ENCODE measurements around the gene NPAS3.

Gene NPAS3

GRCh38 chr14:33792720-33793368 lies 854.2 kb downstream of the NPAS3 start:
- DNase-seq (ENCODE audit: low read depth in 2 of 2): peak in 1 of 2 donors; percentile 52

DNA sequence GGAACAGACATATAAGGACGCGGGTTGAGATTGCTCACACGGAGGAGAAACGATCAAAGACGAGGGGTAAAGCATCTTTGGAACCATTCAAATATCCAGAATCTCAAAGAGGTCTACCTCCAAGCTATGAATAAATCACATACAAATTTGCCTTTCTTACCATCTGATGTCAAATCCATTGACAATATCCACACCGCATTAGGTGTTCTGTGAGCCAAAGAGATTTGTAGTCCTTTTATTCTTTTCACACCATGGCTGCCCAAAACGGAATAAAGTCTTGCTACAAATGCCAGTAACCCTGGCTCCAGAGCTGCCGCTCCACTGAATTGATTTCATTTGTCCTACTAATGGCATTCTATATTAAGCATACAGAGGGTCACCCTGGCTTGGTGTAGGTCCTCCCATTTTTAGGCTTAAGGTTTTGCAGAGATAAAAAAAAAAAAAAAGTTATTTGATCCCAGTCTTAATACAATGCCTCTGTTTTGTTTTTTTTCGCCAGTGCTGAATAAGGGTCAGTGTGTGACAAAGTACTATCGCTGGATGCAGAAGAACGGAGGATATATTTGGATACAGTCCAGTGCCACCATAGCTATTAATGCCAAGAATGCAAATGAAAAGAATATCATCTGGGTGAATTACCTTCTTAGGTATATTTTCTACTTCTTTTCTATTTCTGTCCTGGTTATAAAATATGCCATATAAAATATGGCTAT lies 854.9 kb downstream of the NPAS3 start:
- DNase-seq (ENCODE audit: low read depth in 2 of 2): no peak

GRCh38 chr14:33794791-33795305 lies 856.2 kb downstream of the NPAS3 start:
- DNase-seq (ENCODE audit: low read depth in 2 of 2): no peak

GRCh38 chr14:33796356-33796755 lies 857.7 kb downstream of the NPAS3 start:
- DNase-seq (ENCODE audit: low read depth in 2 of 2): no peak

DNA sequence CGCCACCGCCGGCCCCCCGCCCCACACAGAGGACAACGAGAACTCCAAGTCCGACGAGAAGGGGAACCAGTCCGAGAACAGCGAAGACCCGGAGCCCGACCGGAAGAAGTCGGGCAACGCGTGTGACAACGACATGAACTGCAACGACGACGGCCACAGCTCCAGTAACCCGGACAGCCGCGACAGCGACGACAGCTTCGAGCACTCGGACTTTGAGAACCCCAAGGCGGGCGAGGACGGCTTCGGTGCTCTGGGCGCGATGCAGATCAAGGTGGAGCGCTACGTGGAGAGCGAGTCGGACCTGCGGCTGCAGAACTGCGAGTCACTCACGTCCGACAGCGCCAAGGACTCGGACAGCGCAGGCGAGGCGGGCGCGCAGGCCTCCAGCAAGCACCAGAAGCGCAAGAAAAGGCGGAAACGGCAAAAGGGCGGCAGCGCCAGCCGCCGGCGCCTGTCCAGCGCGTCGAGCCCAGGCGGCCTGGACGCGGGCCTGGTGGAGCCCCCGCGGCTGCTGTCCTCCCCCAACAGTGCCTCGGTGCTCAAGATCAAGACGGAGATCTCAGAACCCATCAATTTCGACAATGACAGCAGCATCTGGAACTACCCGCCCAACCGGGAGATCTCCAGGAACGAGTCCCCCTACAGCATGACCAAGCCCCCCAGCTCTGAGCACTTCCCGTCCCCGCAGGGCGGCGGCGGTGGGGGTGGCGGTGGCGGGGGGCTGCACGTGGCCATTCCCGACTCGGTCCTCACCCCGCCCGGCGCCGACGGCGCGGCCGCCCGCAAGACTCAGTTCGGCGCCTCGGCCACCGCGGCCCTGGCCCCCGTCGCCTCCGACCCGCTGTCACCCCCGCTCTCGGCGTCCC lies 861.3 kb downstream of the NPAS3 start:
- DNase-seq (ENCODE audit: low read depth in 2 of 2): no peak

DNA sequence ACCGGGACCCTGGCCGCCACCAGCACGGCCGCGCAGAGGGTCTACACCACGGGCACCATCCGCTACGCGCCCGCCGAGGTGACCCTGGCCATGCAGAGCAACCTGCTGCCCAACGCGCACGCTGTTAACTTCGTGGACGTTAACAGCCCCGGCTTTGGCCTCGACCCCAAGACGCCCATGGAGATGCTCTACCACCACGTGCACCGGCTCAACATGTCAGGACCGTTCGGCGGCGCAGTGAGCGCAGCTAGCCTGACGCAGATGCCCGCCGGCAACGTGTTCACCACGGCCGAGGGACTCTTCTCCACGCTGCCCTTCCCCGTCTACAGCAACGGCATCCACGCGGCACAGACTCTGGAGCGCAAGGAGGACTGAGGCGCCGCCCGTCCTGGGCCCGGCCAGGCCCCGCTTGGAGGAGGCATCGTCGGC lies 862.1 kb downstream of the NPAS3 start:
- DNase-seq (ENCODE audit: low read depth in 2 of 2): no peak

DNA sequence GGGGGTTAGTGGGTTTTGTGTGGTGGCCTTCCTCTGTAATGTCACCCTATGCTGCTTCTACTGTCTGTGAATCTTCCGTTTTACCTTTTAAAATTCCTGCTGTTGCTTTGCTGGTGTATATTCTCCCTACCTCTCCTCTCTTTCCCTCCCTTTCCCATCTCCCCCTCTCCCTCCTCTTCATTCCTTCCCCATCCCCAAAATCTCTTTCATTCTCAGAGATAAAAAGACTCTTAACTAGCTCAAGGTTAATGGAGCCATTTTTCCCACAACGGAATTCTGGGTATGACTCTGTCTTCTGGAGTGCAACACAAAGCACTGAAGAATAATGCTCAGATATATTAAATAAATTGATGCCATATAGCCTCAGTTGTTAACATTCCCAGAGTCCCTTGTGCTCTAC lies 864.1 kb downstream of the NPAS3 start:
- no peak for DNase-seq (ENCODE audit: low read depth in 2 of 2)

DNA sequence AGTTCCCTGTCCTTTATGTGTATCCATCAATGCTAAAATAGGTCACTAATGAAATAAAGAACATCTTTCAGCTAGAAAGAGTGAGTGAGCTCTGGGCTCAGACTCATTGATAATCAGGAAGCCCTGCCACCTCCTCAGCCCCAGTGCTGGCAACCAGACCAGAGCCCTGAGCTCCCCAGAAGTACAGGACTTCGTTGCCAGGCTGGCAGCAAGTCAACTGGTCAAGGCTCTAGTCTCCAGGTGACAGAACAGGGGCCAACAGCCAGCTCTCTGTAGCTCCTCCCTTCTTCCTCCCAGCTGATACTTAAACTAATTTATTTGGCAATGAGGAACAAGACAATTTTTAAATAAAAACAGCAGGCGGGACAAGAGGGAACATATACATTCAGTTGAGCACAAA lies 866.9 kb downstream of the NPAS3 start:
- no peak for DNase-seq (ENCODE audit: low read depth in 2 of 2)

DNA sequence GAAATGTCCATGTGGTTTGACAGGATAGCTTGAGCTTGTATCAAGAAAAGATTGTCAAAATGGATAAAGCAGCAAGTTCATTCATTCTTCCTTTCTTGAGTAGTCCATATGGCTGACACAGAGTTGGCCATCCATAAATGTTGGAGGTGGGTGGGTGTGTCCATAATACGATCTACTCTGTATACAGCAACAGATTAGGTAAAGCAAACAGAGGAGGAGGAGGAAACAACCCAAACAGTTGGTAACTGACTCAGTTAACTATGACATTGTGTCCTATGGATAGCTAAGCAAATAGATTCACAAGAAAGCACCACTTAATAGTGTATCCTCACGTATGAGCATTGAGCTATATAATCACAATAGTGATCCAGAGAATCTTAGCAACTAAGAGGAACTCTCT lies 868.2 kb downstream of the NPAS3 start:
- no peak for DNase-seq (ENCODE audit: low read depth in 2 of 2)

GRCh38 chr14:33808187-33808586 lies 869.5 kb downstream of the NPAS3 start:
- no peak for DNase-seq (ENCODE audit: low read depth in 2 of 2)

- no peak for DNase-seq (ENCODE audit: low read depth in 2 of 2)
These were observed 870.8 kb downstream of the NPAS3 start for GRCh38 chr14:33809396-33809981.

GRCh38 chr14:33810308-33810707 lies 871.6 kb downstream of the NPAS3 start:
- DNase-seq (ENCODE audit: low read depth in 2 of 2): no peak

GRCh38 chr14:33811721-33812120 lies 873.0 kb downstream of the NPAS3 start:
- no peak for DNase-seq (ENCODE audit: low read depth in 2 of 2)

GRCh38 chr14:33812181-33812580 lies 873.5 kb downstream of the NPAS3 start:
- no peak for DNase-seq (ENCODE audit: low read depth in 2 of 2)

GRCh38 chr14:33812601-33813000 lies 873.9 kb downstream of the NPAS3 start:
- no peak for DNase-seq (ENCODE audit: low read depth in 2 of 2)

DNA sequence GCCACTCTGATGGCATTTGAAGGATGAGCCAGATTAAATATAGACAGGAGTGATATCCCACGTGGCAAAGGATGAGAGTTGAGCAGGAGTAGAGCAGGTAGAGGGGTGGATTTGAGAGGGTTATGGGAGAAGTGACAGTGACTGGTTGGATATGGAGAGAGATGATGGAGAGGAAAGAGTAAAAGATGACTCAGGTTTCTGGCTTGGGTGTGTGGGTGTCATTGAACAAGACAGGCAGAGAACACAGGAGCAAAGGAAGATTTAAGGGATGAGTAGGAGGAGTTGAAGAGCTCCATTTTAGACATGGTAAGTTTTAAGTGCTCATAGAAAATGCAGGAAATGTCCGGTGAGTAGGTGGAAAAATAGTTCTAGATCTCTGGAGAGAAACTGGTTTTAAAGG lies 875.3 kb downstream of the NPAS3 start:
- no peak for DNase-seq (ENCODE audit: low read depth in 2 of 2)

- no peak for DNase-seq (ENCODE audit: low read depth in 2 of 2)
These were observed 895.2 kb downstream of the NPAS3 start for GRCh38 chr14:33833706-33834465.

DNA sequence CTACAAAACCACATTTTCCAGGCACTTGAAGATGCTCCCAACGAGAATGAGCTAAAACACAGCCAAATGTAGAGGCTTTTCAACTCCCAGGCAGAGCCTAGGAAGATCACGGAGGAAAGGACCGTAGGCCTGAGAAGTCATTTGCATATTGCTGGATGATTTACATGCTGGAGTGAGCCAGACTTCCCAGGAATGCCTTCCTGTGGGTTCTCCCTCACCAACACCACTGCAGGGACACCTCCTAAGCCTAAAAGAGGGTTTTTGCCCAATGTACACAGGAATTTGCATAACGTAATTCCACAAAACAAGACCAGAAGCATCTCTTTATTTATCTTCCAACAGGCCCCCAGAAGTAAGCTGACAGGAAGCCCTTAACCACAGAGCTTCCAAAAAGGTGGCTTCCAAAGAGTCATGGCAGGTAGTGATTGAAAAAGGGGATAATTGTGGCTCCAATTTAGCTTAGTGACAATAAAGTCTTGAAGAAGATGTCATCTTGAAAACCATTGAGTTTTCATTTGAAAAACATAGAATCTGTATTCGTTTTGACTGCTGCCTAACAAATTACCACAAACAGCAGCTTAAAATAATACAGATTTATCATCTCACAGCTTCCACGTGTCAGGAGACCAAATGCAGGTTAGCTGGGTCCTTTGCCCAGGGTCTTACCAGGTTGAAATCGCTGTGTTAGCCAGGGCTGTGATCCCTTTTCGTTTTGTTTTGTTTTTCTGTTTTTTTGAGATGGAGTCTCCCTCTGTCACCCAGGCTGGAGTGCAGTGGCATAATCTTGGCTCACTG lies 896.0 kb downstream of the NPAS3 start:
- DNase-seq (ENCODE audit: low read depth in 2 of 2): no peak

DNA sequence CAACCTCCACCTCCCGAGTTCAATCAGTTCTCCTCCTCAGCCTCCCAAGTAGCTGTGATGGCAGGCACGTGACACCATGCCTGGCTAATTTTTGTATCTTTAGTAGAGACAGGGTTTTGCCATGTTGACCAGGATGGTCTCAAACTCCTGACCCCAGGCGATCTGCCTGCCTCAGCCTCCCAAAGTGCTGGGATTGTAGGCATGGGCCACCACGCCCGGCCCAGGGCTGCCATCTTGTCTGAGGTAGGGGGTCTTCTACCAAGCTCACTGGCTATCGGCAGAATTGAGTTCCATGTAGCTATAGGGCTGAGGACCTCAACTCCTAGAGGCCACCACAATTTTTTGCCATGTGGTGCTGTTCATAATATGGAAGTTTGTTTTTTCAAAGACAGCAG lies 896.6 kb downstream of the NPAS3 start:
- no peak for DNase-seq (ENCODE audit: low read depth in 2 of 2)

DNA sequence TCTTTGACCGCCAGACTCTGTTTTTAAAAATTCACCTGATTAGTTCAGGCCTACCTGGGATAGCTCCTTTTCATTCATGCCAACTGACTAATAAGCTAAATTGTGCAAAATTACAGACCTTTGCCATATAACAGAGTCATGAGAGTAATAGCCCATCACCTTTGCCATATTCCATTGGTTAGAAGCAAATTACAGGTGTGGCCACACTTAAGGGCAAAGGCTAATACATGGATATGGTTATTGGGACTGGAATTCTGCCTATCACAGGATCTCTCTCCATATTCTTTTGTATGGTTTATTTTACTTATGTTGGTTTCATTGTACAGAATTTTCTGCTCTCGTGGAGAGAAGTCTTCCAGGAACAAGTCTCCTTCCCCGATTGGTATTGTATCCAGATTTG lies 897.0 kb downstream of the NPAS3 start:
- no peak for DNase-seq (ENCODE audit: low read depth in 2 of 2)

Data from stimulated activated CD4-positive, alpha-beta T cell treated with anti-CD3 and anti-CD28 coated beads, Interleukin-1b, Interleukin-23, amount 100 ng/mL, for 1 hour (primary cell).